ENCODE measurements around the gene TNFRSF12A.

Gene TNFRSF12A

DNA sequence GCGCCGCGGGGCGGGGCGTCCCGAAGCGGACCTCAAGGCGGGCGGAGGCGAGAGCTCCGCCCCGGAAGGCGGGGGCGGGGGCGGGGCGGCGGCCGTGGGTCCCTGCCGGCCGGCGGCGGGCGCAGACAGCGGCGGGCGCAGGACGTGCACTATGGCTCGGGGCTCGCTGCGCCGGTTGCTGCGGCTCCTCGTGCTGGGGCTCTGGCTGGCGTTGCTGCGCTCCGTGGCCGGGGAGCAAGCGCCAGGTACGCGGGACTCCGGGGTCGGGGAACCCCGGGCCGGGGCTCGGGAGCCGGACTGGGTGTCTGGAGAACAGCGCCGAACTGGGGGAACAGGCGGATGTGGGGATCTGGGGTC is at the start of gene TNFRSF12A:
Gene TNFRSF12A (plus strand): TSS at position 122 of the 357 bp plus-strand sequence. CDS start 30 bp downstream, at position 152.
- FAIRE-seq (peak; percentile 69), DNase-seq (ENCODE audit: insufficient read length, low spot score) (peak; percentile 78)

GRCh38 chr16:2970563-2970962 is 49.6 kb upstream of the TNFRSF12A start:
- no peak for FAIRE-seq

DNA sequence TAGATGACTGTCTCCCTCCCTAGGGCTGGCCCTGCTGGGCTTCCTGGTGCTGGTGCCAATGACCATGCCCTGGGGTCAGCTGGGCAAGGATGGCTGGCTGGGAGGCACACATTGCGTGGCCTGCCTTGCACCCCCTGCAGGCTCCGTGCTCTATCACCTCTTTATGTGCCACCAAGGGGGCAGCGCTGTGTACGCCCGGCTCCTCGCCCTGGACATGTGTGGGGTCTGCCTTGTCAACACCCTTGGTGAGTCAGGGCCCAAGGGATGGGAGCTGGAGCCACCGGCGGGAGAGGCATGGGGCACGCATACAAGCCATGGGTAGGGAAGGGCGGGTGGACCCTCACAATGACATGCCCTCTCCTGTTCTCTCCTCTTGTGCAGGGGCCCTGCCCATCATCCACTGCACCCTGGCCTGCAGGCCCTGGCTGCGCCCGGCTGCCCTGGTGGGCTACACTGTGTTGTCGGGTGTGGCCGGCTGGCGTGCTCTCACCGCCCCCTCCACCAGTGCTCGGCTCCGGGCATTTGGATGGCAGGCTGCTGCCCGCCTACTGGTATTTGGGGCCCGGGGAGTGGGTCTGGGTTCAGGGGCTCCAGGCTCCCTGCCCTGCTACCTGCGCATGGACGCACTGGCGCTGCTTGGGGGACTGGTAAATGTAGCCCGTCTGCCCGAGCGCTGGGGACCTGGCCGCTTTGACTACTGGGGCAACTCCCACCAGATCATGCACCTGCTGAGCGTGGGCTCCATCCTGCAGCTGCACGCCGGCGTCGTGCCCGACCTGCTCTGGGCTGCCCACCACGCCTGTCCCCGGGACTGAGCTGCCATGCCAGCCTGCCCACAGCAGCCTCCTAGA is 48.8 kb upstream of the TNFRSF12A start:
- DNase-seq (ENCODE audit: insufficient read length, low spot score) (no peak), FAIRE-seq (no peak)

More at GRCh38 chr16:2970563-2970962, 49.6 kb upstream of the TNFRSF12A start:
- no peak for DNase-seq (ENCODE audit: insufficient read length, low spot score)

DNA sequence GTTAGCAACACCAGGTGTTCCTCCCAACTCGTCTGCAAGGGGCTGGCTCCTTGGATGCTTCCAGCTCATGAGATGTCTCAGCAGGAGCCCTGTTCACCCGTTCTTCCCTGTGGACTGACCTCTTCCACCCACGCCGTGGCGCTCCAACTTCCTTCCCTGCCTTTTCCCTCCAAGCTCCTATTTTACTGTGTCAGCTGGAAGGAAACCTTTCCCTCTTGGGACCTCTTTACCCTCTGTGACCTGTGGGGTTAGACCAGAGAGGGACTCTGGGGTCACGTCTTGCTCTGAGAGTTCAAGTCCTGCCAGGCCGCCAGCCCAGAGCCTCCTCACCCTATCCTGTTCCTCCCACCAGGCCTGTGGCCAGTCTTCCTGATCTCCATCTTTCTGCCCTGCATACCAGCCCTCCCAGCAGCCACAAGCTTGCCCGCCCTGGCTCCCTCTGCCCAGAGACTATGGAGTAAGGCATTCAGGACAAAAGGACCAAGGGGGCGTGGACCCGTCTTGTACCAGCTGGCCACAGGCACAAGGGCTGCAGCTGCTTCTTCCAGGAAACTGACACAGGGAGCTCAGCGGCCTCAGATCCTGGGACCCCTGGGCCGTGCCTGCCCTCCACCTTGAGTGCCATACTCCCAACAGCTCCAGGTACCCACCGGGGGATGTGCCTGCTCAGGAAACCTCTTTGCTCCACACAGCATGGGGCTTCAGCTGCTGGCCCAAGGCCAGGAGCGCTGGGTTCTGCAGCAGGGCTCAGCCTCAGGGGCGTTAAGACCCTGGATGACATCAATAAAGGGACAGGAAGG is 48.0 kb upstream of the TNFRSF12A start:
- no peak for FAIRE-seq
- no peak for DNase-seq (ENCODE audit: insufficient read length, low spot score)

- FAIRE-seq (no peak), DNase-seq (ENCODE audit: insufficient read length, low spot score) (no peak)
Measured at GRCh38 chr16:2973093-2973492, 47.1 kb upstream of the TNFRSF12A start.

GRCh38 chr16:2973605-2974318 is 46.4 kb upstream of the TNFRSF12A start:
- DNase-seq (ENCODE audit: insufficient read length, low spot score) (no peak), FAIRE-seq (no peak)

DNA sequence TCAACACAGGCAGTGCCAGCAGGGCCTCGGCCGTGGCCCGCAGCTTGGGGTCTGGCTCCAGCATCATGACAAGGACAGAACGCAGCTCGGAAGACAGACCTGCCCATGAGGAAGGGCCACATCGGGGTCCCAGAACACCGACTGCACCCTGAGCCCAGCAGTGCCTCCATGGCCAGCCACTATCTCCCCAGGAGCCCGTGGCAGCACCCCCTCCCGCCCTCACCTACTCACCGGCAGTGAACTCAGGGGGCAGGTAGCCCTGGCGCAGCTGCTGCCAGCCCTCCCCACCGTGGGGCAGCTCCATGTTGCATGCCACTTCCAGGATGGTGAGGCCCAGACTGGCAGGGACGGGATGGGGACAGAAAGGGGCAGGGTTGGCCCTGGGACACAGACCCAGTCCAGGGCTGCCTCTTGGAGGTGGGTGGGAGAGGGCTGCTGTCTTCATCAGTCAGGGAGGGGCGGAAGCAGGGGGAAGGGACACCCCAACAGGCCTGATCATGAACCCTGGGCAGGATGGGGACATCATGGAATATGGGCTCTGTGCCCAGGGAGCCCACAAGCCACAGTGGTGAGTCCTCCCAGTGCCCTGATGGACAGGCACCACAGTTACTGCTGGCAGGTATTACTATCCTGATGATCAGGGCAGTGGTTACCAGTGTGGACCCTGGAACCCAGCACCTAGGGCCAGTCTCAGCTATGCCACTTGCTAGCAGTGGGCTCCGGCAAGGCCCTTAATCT is 45.7 kb upstream of the TNFRSF12A start:
- FAIRE-seq (no peak), DNase-seq (ENCODE audit: insufficient read length, low spot score) (no peak)

- DNase-seq (ENCODE audit: insufficient read length, low spot score) (no peak), FAIRE-seq (no peak)
Measured at GRCh38 chr16:2975161-2975795, 44.9 kb upstream of the TNFRSF12A start.

DNA sequence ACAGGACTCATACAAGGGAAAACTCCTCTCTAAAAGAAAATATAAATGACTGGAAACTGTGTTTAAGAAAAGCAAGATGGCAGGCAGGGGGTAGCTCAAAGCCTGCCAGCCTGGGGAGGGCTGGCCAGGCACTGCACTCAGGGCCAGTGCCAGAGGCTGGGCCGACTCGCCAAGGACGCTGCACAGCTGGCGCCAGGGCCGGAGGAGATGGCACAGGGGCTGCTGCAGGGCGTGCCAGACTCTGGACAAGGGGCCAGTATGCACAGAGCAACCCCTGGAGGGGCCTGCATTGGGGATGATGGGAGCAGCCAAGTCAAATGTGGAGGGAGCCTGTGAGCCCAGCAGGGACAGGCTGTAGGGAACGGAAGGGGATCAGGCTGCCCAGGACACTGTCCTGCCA is 44.0 kb upstream of the TNFRSF12A start:
- no peak for FAIRE-seq
- DNase-seq (ENCODE audit: insufficient read length, low spot score), result no peak

DNA sequence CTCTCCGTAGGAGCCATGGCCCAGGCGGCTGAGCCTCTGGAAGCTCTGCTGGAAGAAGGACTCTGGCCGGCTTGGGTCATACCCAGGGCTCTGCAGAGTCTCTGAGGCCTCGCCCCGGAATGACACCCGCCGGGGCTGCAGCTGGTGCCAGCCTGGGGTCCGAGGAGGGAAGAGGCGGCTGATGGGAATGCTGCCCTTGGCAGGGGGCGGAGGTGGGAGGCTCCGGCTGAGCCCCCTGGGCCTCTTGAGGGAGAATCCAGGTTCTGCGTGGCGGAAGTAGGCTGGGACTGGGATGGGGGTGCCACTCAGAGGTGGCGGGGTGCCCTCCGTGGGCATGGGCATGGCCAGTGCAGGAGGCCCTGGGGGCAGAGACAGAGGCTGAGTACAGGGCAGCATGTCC is 43.5 kb upstream of the TNFRSF12A start:
- no peak for DNase-seq (ENCODE audit: insufficient read length, low spot score)
- FAIRE-seq, result no peak

DNA sequence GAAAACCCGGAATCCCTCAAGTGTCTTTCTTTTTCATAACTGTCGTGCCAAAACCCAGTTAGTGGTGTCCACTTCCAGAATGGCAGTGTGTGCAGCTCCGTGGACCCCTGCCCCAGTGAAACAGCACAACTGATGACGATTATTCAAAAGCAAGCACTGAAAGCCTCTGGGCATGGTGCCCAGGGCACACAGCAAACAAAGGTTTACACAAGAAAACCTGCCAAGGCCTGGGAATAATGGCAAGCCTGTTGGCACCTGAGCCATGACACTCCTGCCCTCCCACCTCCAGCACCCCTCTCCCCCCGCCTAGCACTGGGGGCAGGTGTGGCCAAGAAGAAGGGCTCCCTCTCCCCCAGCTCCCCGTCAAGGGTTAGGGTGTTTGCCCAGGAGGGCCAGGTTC is 42.7 kb upstream of the TNFRSF12A start:
- FAIRE-seq, result no peak
- no peak for DNase-seq (ENCODE audit: insufficient read length, low spot score)

DNA sequence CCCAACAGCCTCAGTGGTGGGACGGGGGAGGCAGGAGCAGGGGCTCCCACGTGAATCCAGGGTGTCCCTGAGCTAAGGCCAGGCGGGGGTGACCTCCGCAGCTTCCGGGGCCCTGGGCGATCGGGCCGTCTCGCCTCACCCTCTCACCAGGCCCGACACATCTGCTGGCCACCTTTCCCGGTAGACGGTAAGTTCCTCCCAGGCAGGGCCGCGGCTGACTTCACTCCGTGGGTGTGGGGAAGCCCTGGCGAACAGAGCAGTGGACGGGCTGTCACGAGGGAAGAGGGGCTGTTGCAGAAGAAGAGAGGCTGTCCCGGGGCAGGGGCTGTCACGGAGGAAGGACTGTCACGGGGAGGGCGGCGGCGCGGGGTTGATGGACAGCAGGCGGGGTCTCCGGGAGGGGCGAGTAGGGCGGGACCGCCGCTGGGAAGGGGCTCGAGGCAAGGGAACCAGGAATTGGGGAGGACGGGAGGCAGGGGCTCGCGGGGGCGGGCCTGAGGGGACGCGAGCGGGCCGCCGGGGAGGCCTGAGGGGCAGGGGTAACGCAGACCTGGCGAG is 40.4 kb upstream of the TNFRSF12A start:
- peak; percentile 26 for FAIRE-seq
- no peak for DNase-seq (ENCODE audit: insufficient read length, low spot score)

DNA sequence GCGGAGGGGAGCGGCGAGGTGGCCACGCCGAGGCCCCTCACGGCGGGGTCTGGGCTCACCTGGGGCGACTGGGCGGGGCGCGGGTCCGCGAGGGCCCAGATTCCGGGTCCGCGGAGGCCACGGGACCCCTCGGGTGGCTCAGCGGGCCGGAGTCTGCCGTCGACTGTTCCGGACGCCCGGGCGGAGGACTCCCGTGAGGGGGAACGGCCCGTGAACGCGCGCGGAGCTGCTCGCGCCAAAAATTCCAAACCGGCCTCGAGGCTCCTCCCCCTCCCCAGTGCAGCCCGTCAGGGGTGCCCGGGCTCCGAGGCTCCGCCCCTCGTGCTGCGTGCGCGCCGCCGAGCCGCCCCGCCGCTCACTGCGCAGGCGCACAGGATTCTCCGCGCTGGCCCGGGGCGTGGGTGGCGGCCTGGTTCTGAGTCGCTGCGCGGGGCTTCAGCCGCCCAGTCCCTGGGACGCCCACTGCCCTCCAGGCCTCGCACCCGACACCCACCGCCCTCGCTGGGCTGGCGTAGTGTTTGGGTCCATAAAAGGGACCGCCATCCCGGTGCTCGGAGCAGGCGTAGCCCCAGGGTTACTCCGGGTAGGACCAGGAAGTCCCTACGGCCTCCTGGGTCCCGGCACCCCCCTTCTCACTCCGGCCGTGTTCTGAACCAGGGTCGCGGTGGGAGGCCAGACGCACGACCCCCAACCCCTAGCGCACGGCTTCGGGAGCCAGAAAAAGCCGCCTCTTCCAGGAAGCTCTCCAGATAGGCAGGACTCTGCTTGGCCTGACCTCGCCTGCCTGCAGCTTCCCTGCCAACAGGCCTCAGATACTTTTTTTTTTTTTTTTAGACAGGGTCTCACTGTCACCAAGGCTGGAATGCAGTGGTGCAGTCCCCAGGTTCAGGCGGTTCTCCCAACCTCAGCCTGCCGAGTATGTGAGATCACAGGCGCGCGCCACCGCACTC is 39.7 kb upstream of the TNFRSF12A start, which contains the start of gene PKMYT1:
Gene PKMYT1 (minus strand): TSS at position 220 of the 950 bp plus-strand sequence. CDS start 789 bp downstream, outside the sequence.
- DNase-seq (ENCODE audit: insufficient read length, low spot score) (peak; percentile 99), FAIRE-seq (peak; percentile 82)

DNA sequence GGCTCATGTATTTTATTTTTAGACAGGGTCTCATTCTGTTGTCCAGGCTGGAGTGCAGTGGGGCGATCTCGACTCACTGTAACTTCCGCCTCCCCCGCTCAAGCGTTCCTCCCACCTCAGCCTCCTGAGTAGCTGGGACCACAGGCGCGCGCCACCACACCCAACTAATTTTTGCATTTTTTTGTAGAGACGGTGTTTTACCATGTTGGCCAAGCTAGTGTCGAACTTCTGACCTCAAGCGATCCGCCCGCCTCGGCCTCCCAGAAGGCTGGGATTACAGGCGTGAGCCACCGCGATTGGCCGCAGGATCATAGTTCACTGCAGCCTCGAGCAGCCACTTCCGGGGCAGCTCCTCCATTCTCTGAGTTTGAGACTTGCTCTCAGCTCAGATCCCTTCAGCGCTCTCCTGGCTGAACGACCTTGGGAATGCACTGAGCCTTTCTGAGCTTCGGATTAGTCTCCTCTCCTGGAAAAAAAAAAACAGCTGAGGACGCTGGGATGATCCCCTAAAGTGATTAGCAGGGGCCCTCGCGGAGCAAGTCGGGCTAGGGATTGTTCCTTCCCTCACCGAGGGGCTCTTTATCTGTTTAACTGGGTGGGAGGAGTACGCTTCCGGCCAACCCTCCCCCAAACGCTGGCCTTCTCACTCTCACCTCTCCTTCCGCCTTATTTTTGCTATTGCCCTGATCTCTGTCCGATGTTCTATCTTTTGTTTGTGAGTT is 38.8 kb upstream of the TNFRSF12A start:
- FAIRE-seq (no peak), DNase-seq (ENCODE audit: insufficient read length, low spot score) (no peak)

GRCh38 chr16:2981899-2982250 is 38.3 kb upstream of the TNFRSF12A start:
- DNase-seq (ENCODE audit: insufficient read length, low spot score) (no peak), FAIRE-seq (no peak)

DNA sequence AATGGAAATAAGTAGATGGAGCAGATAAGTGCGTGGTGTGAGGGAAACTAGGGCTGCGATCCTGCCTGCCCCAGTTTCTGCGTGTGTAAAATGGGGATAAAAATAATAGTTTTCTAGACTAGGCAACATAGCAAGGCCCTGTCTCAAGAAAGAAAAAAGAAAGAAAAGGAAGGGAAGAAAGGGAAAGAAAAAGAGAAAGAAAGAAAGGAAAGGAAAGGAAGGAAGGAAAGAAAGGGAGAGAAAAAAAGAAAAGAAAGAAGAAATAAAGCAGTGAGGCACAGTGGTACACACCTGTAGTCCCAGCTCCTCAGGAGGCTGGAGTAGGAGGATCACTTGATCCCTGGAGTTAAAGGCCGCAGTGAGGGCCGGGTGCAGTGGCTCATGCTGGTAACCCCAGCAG is 37.8 kb upstream of the TNFRSF12A start:
- DNase-seq (ENCODE audit: insufficient read length, low spot score) (no peak), FAIRE-seq (no peak)

DNA sequence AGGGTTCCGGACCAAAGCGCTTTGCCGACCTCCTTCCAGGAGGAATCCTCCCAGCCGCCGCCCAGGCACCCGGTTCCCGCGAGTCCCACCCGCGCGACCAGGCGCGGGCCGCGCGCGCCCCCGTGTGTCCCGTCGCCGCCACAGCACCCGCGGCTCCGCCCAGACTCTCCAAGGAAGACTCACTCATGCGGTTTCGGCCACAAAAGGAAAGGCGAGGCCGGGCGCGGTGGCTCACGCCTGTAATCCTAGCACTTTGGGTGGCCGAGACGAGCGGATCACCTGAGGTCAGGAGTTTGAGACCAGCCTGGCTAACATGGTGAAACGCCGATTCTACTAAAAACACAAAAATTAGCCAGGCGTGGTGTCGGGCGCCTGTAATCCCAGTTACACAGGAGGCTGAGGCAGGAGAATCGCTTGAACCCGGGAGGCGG is 36.4 kb upstream of the TNFRSF12A start:
- peak; percentile 90 for DNase-seq (ENCODE audit: insufficient read length, low spot score)
- peak; percentile 44 for FAIRE-seq

- DNase-seq (ENCODE audit: insufficient read length, low spot score) (no peak), FAIRE-seq (no peak)
Measured at GRCh38 chr16:2985462-2985861, 34.7 kb upstream of the TNFRSF12A start.
